Urinary bladder (tissue), 4 donors: ENCODE measurements around the gene OR10V1. TPM values are rescaled to one million over a fixed set of nuclear protein-coding genes. Genes with fewer than 3 reads are reported as not detected.
"Not testable (repeated sequence)": the region's sequence is repeated elsewhere in the genome, so short reads cannot be mapped to it uniquely, and the experiment has no call there.

Source experiments
- DNase-seq: peaks from one replicate; pipeline ENCODE4 v3.0.0-alpha.2; 2015; ENCODE audit errors: extremely low spot score
- H3K27ac ChIP-seq: one replicate; pipeline ENCODE4 v1.5.1; 2013; ENCODE audit warnings: low read depth, mild to moderate bottlenecking, moderate library complexity
- H3K36me3 ChIP-seq: one replicate; pipeline ENCODE4 v1.6.1; 2013; ENCODE audit warnings: mild to moderate bottlenecking, moderate library complexity; ENCODE audit not compliant: insufficient read depth
- H3K4me1 ChIP-seq: one replicate; pipeline ENCODE4 v1.6.1; 2013; ENCODE audit warnings: mild to moderate bottlenecking, moderate library complexity; ENCODE audit not compliant: insufficient read depth
- H3K4me3 ChIP-seq: one replicate; pipeline ENCODE4 v1.5.1; 2013; ENCODE audit warnings: low read depth, low read length
- WGBS: extraction: QIAGEN DNeasy Blood & Tissue Kit; methylation state at CpG from one replicate; pipeline ENCODE4 v1.1.7; 2013; 5-methylcytosine and 5-hydroxymethylcytosine counted together
- polyA plus RNA-seq: library from polyadenylated mRNA; stranded (reverse); fragments of 200-250 nt; gene quantifications from one replicate; pipeline ENCODE4 v1.2.3, GENCODE V29; 2013
- total RNA-seq: library from RNA; depleted of rRNA; stranded (reverse); fragments of >200 nt; gene quantifications from one replicate; pipeline ENCODE4 v1.2.3, GENCODE V29; 2014
- donor health status: healthy with polysubstance abuse.
- donor health status: healthy.

The OR10V1 gene
- total and polyA plus RNA-seq, 2 donors: not detected

GRCh38 chr11:59730896-59731565, 17.4 kb upstream of the OR10V1 start:
- no peak overlapping the region for H3K4me3 ChIP-seq
- H3K27ac ChIP-seq: no peak overlapping the region
- H3K4me1 ChIP-seq: no peaks in the 10 kb centered on the region
- H3K36me3 ChIP-seq: no peaks in the 10 kb centered on the region
- 84% methylated on average over 2 of the region's 2 CpGs for WGBS
- no peak for DNase-seq

GRCh38 chr11:59729834-59730233, 16.2 kb upstream of the OR10V1 start:
- no peak for DNase-seq
- WGBS: 82% methylated on average over 5 of the region's 5 CpGs
- no peaks in the 10 kb centered on the region for H3K4me1 ChIP-seq
- no peak overlapping the region for H3K27ac ChIP-seq
- no peak overlapping the region for H3K4me3 ChIP-seq
- no peaks in the 10 kb centered on the region for H3K36me3 ChIP-seq

GRCh38 chr11:59728913-59729312, 15.3 kb upstream of the OR10V1 start:
- Histone ChIP-seq H3K4me1 (no peaks in the 10 kb centered on the region), H3K36me3 (no peaks in the 10 kb centered on the region), H3K4me3 (no peak overlapping the region), H3K27ac (no peak overlapping the region)
- no peak for DNase-seq
- WGBS: 38% methylated on average over 1 of the region's 1 CpG

DNA sequence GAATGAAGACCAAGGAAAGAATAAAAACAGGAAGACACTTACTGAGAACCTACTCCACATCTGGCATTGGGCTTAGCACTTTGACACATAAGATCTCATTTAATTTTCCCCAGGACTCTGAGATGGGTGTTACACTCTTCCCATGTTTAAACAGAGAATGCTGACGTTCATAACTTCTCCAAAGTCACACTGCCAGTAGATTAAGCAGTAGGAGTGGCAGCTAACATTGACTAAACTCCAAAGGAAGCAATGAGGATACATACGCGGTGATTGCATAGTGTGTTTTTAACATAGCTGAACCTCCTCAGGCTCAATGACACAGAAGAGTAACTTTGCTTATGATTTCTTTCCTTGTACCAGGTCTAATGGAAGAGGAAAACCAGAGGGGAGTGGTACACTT, 14.5 kb upstream of the OR10V1 start:
- Histone ChIP-seq H3K36me3 (no peaks in the 10 kb centered on the region), H3K4me1 (no peaks in the 10 kb centered on the region)

GRCh38 chr11:59727426-59727825, 13.8 kb upstream of the OR10V1 start:
- WGBS: 93% methylated on average over 1 of the region's 1 CpG
- H3K4me1 ChIP-seq: no peaks in the 10 kb centered on the region
- no peak overlapping the region for H3K27ac ChIP-seq

More for the DNA sequence above, 14.5 kb upstream of the OR10V1 start:
- 75% methylated on average over 3 of the region's 3 CpGs for WGBS
- Histone ChIP-seq H3K4me3 (no peak overlapping the region), H3K27ac (no peak overlapping the region)
- no peak for DNase-seq

GRCh38 chr11:59724066-59724465, 10.4 kb upstream of the OR10V1 start:
- no peaks in the 10 kb centered on the region for H3K36me3 ChIP-seq
- H3K4me1 ChIP-seq: no peaks in the 10 kb centered on the region
- DNase-seq: no peak
- 75% methylated on average over 3 of the region's 3 CpGs for WGBS
- no peak overlapping the region for H3K27ac ChIP-seq
- H3K4me3 ChIP-seq: no peak overlapping the region

More at GRCh38 chr11:59727426-59727825, 13.8 kb upstream of the OR10V1 start:
- no peak for DNase-seq
- Histone ChIP-seq H3K36me3 (no peaks in the 10 kb centered on the region), H3K4me3 (no peak overlapping the region)

GRCh38 chr11:59719556-59719955, 5.9 kb upstream of the OR10V1 start:
- no peak overlapping the region for H3K27ac ChIP-seq
- no peaks in the 10 kb centered on the region for H3K36me3 ChIP-seq
- WGBS: 70% methylated on average over 2 of the region's 2 CpGs
- H3K4me1 ChIP-seq: no peaks in the 10 kb centered on the region
- no peak for DNase-seq
- H3K4me3 ChIP-seq: no peak overlapping the region

GRCh38 chr11:59716051-59716450, 2.4 kb upstream of the OR10V1 start:
- DNase-seq: no peak
- no peak overlapping the region for H3K27ac ChIP-seq
- H3K4me3 ChIP-seq: no peak overlapping the region
- WGBS: 27% methylated on average over 3 of the region's 3 CpGs
- no peaks in the 10 kb centered on the region for H3K4me1 ChIP-seq
- H3K36me3 ChIP-seq: no peaks in the 10 kb centered on the region

DNA sequence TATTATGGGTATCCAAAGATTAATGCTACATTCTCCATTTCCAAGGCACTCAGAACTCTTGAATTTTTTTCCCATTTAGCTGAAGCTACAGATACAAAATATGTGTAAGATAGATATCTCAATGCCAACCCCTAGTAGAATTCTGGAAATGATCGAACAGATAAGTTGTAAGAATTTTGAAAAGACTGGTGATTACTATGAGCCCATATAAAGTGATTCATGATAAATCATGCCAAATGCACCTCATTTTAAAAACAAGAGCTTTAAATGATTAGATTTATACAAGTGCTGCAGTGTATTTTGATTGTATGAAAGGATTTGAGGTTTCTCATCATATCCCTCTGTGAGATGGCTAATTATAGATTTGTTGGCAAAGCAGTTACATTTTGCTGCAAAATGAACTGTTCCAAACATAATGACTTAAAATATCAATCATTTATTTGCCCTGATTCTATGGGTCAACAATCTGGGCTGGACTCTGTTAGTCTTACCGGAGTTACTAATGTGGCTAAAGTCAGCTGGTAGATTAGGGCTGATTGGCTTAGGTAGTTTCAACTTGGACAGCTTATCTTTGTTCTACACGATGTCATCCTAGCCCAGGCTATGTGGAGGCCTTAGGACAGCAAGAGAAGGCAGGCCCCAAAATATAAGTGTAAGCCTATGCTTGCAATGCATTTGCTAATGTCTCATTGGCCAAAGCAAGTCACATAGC, 3.4 kb downstream of the OR10V1 start:
- Histone ChIP-seq H3K36me3 (no peaks in the 10 kb centered on the region), H3K4me1 (peaks cover 1% of the 10 kb centered on the region), H3K4me3 (no peak overlapping the region), H3K27ac (no peak overlapping the region)
- WGBS: 63% methylated on average over 3 of the region's 3 CpGs
- DNase-seq: no peak

GRCh38 chr11:59708537-59708936, 5.1 kb downstream of the OR10V1 start:
- WGBS: 68% methylated on average over 1 of the region's 1 CpG

DNA sequence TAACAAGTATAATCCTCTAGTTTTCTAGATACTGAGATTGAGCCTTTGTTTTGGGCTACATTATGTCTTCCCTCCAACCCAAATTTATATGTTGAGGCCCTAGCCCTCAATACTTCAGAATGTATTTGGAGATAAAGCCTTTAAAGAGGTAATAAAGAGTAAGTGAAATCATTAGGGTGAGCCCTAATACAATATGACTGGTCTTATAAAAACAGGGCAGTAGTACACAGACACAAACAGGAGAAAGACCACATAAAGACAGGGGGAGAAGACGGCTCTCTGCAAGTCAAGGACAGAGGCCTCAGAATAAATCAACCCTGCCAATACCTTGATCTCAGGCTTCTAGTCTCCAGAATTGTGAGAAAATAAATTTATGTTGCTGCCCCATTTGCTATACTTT, 6.3 kb downstream of the OR10V1 start:
- H3K4me1 ChIP-seq: peaks cover 1% of the 10 kb centered on the region
- H3K27ac ChIP-seq: no peak overlapping the region
- 46% methylated on average over 1 of the region's 1 CpG for WGBS
- no peak overlapping the region for H3K4me3 ChIP-seq
- no peak for DNase-seq
- H3K36me3 ChIP-seq: no peaks in the 10 kb centered on the region

More at GRCh38 chr11:59708537-59708936, 5.1 kb downstream of the OR10V1 start:
- no peak for DNase-seq
- H3K27ac ChIP-seq: no peak overlapping the region
- no peak overlapping the region for H3K4me3 ChIP-seq
- peaks cover 1% of the 10 kb centered on the region for H3K4me1 ChIP-seq
- H3K36me3 ChIP-seq: no peaks in the 10 kb centered on the region

- Histone ChIP-seq H3K36me3 (no peaks in the 10 kb centered on the region), H3K27ac (no peak overlapping the region), H3K4me1 (peaks cover 1% of the 10 kb centered on the region), H3K4me3 (no peak overlapping the region)
- 24% methylated on average over 5 of the region's 5 CpGs for WGBS
- DNase-seq: no peak
These were observed 6.9 kb downstream of the OR10V1 start for GRCh38 chr11:59706518-59707285.

- 90% methylated on average over 6 of the region's 6 CpGs for WGBS
- Histone ChIP-seq H3K4me3 (no peak overlapping the region), H3K36me3 (no peaks in the 10 kb centered on the region), H3K4me1 (peaks cover 1% of the 10 kb centered on the region), H3K27ac (no peak overlapping the region)
- no peak for DNase-seq
These were observed 8.4 kb downstream of the OR10V1 start for GRCh38 chr11:59705294-59705693.

- not testable (repeated sequence) for DNase-seq, H3K27ac ChIP-seq, H3K36me3 ChIP-seq, H3K4me1 ChIP-seq, H3K4me3 ChIP-seq
- WGBS: 93% methylated on average over 1 of the region's 1 CpG
These were observed 10.1 kb downstream of the OR10V1 start for GRCh38 chr11:59703515-59703914.
